WERI-Rb-1 (cell line): ENCODE data around the gene LIPG.

ENCODE experiments used
- DNase-seq: peaks from one replicate; pipeline ENCODE4 v3.0.0-alpha.2; 2020
- H3K27ac ChIP-seq: fragments of 250-450 bp; sonication (Bioruptor Pico); 2 replicates; pipeline ENCODE4 v1.5.1; 2020; ENCODE audit warnings: mild to moderate bottlenecking, moderate library complexity
- H3K27me3 ChIP-seq: fragments of 250-450 bp; sonication (Bioruptor Pico); 2 replicates; pipeline ENCODE4 v1.5.1; 2021; ENCODE audit warnings: mild to moderate bottlenecking, low read depth, moderate library complexity; ENCODE audit not compliant: insufficient read depth, severe bottlenecking
- H3K36me3 ChIP-seq: fragments of 250-450 bp; sonication (Bioruptor Pico); 2 replicates; pipeline ENCODE4 v1.5.1; 2020; ENCODE audit warnings: mild to moderate bottlenecking, moderate library complexity
- H3K4me3 ChIP-seq: 2 replicates; pipeline ENCODE4 v1.5.1; 2011; ENCODE audit warnings: low read depth, mild to moderate bottlenecking, control low read depth, low read length
- H3K9me3 ChIP-seq: fragments of 250-450 bp; sonication (Bioruptor Pico); 2 replicates; pipeline ENCODE4 v1.5.1; 2021; ENCODE audit warnings: mild to moderate bottlenecking, moderate library complexity; ENCODE audit not compliant: severe bottlenecking
- CTCF ChIP-seq: IDR thresholded peaks from 2 replicates; pipeline ENCODE4 v1.5.1; 2011; ENCODE audit warnings: low read depth, mild to moderate bottlenecking, control low read depth, inconsistent platforms, low read length

The LIPG gene

GRCh38 chr18:49608366-49609255, 46.8 kb downstream of the LIPG start:
- no peak for TF ChIP-seq CTCF
- Histone ChIP-seq H3K27me3 (no peaks in the 10 kb centered on the region), H3K4me3 (no peak overlapping the region), H3K36me3 (no peaks in the 10 kb centered on the region), H3K9me3 (no peaks in the 10 kb centered on the region), H3K27ac (no peak overlapping the region)
- peak; percentile 43 for DNase-seq

GRCh38 chr18:49609256-49610021, 47.6 kb downstream of the LIPG start:
- Histone ChIP-seq H3K27ac (no peak overlapping the region), H3K27me3 (no peaks in the 10 kb centered on the region), H3K36me3 (no peaks in the 10 kb centered on the region), H3K4me3 (no peak overlapping the region), H3K9me3 (no peaks in the 10 kb centered on the region)
- TF ChIP-seq CTCF, result no peak
- no peak for DNase-seq

GRCh38 chr18:49610022-49610445, 48.2 kb downstream of the LIPG start:
- no peak for TF ChIP-seq CTCF
- Histone ChIP-seq H3K4me3 (no peak overlapping the region), H3K27ac (no peak overlapping the region), H3K9me3 (no peaks in the 10 kb centered on the region), H3K36me3 (no peaks in the 10 kb centered on the region), H3K27me3 (no peaks in the 10 kb centered on the region)
- DNase-seq, result no peak

GRCh38 chr18:49611316-49611715, 49.5 kb downstream of the LIPG start:
- no peaks in the 10 kb centered on the region for H3K36me3 ChIP-seq
- DNase-seq, result no peak

GRCh38 chr18:49612515-49613033, 50.7 kb downstream of the LIPG start:
- H3K4me3 ChIP-seq, result no peak overlapping the region

More at GRCh38 chr18:49611316-49611715, 49.5 kb downstream of the LIPG start:
- no peak overlapping the region for H3K27ac ChIP-seq
- no peaks in the 10 kb centered on the region for H3K9me3 ChIP-seq
- TF ChIP-seq CTCF, result no peak
- H3K4me3 ChIP-seq, result no peak overlapping the region
- H3K27me3 ChIP-seq, result no peaks in the 10 kb centered on the region

More at GRCh38 chr18:49612515-49613033, 50.7 kb downstream of the LIPG start:
- no peaks in the 10 kb centered on the region for H3K36me3 ChIP-seq
- no peaks in the 10 kb centered on the region for H3K9me3 ChIP-seq
- no peaks in the 10 kb centered on the region for H3K27me3 ChIP-seq
- DNase-seq, result no peak
- H3K27ac ChIP-seq, result no peak overlapping the region
- no peak for TF ChIP-seq CTCF
